Stimulated activated CD8-positive, alpha-beta memory T cell treated with anti-CD3 and anti-CD28 coated beads, Interleukin-7, amount 100 ng/mL, for 48 hours (primary cell): ENCODE measurements around the gene TM9SF4.

Experiments used
- DNase-seq, 2 donors: peaks; one replicate each; pipeline ENCODE4 v3.0.0-alpha.2; 2020; ENCODE audit warnings: low read depth in 1 of 2; ENCODE audit errors: extremely low read depth in 1 of 2

Gene TM9SF4, protein sequence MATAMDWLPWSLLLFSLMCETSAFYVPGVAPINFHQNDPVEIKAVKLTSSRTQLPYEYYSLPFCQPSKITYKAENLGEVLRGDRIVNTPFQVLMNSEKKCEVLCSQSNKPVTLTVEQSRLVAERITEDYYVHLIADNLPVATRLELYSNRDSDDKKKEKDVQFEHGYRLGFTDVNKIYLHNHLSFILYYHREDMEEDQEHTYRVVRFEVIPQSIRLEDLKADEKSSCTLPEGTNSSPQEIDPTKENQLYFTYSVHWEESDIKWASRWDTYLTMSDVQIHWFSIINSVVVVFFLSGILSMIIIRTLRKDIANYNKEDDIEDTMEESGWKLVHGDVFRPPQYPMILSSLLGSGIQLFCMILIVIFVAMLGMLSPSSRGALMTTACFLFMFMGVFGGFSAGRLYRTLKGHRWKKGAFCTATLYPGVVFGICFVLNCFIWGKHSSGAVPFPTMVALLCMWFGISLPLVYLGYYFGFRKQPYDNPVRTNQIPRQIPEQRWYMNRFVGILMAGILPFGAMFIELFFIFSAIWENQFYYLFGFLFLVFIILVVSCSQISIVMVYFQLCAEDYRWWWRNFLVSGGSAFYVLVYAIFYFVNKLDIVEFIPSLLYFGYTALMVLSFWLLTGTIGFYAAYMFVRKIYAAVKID

DNA sequence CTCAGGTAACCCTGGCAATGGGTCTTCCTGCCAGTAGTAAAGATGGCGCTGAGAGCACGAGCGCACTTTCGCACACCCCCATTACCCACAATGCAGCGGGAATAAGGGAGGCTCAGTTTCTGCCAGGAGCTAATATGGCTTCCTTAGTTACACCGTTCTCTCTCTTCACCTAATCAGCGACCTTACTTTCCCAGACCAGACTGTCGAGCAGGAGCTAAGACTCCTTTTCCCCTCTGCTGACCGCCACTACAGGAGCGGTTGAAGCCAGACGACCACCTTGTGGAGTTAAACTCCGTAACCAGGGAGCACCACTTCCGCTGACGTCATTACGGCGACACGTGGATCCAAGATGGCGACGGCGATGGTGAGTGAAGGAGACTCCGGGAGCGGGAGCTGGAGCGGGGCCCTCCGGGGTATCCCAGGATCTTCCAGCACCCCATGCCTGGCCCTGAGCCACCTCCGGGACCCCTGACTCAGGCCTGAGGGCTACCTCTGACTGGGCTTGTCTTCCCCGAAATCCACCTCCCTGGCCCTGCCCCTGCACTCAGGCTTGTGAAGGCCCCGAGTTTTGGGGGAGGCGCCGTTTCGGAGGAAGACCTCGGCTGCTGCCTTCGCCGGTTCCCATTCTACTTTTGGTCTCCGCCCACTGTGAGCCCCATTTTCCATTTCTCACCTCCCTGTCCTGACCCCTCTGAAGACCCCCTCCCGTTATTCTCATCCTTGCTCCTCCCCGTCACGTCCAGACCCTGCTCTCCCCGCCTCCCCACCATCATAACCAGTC is at the start of gene TM9SF4:
TM9SF4 (plus strand) TSS at position 323 of the 781 bp plus-strand sequence; CDS start at position 350, 27 bp downstream.
- DNase-seq: peak; percentile 74 to 82

DNA sequence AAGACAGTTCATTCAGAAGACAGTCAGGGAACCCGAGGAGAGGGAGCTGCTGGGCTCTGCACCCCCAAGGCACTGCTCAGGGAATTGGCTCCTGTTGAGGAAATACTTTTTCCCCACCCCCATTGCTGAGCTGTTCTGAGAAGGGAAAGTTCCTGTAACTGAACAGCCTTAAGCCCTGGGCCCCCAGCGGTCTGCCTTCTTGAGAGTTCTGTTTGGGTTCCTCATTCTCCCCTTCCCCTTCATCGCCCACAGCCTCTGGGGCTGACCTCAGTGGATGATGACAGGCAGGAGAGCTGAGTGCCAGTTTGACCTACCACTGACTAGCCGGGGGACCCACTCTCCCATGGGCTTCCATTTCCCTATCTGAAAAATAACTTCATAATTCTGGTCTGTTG is 46.7 kb upstream of the TM9SF4 start:
- DNase-seq: no peak

DNA sequence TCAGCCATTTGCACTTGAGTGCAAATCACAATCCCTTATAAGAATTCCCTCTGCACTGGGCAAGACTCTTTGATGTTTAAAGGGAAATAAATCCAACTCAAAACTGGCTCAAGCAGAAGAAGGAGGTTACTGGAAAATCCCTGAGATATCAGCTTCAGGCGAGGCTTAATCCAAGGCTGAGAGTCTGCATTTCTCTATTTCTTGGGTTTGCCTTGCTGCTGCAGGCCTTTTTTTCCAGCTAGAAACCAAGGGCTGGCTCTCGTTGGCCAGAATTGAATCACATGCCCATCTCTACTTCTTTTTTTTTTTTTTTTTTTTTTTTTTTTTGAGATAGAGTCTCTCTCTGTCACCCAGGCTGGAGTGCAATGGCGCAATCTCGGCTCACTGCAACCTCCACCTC is 45.8 kb upstream of the TM9SF4 start:
- no peak for DNase-seq

DNA sequence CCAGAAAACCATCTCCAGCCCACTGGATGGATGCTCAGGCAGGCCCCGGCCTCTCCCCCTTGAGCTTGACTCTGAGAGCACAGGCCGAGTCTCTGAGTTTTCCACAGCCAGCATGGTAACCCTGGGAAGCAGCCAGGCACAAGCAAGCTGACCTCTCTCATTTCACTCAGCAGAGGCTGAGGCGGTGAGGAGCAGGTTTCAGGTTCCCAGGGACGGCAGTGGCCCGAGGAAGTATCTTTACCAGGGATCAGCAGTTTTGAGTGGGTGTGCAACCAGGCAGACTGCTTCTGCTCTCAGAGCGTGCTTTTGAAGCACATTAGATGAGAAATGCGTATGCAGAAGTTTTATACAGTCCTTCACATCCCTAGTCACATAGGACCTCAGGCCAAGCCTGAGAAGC is 44.8 kb upstream of the TM9SF4 start:
- DNase-seq: no peak

DNA sequence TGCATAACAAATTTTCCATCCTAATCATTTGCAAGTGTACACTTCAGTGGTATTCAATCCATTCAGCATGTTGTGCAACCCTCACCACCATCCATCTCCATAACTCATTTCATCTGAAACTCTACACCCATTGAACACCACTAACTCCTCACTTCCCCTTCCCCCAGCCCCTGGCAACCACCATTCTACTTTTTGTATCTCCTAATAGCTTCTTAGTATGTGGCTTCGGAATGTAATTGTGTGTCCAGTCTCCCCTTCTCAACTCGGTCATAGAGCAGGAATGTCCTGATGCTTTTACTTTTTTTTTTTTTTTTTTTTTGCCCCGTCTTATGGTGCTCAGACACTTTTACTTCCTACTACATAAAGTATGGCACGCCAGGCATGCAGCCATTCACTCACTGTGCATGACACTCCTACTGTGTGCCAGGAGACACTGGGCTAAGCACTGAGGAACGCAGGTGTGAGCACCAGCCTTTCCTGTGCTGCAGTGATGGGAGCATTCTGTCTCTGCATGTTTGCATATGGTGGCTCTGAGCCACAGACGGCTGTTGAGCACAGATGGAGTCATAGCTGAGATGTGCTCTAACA is 42.2 kb upstream of the TM9SF4 start:
- no peak for DNase-seq

DNA sequence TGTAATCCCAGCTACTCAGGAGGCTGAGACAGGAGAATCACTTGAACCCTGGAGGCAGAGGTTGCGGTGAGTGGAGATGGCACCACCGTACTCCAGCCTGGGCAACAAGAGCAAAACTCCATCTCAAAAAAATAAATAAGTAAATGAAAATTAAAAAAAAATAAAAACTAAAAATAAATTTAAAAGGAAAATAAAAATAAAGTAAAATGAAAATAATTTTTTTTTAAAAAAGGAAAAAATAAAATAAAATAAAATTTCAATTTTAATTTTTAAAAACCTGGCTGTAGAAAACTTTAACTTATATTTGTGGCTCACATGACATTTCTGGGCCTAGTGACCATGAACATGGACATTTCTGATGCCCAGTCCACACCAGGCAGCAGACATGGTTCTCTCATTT is 41.3 kb upstream of the TM9SF4 start:
- no peak for DNase-seq

DNA sequence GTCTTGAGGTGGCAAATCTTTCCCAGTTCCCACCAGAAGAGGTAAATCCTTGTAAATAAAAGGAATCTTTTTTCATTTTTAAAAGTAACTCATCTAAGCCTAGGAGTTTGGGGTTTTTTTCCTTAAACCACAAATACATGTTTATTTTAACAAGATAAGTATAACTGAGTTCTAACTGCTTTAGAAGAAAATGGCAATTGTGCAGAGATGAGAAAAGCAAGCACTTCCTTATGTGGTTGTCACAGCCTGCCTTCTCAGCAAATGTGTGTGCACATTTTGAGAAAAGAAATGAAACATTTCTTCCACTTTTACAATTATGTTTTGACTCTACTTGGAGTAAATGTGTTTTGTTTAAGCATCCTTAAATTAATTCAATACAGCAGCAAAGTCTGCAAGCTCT is 39.8 kb upstream of the TM9SF4 start:
- no peak for DNase-seq

DNA sequence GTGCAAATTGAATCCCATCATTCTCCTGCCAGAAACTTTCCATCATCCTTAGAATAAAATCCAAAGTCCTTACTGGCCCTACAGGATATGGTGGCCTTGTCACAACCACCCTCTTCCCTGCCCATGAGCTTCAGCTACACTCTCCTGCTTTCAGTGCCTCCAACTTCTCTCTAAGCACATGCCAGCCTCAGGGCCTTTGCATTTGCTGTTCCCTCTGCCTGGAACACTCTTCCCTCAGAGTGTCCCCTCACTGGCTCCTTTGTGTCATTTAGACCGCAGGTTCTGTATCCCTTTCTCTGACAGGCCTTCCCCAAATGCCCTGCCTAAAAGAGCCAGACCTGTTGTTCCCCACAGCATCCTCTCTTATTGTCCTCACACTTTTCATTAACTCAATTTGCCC is 39.2 kb upstream of the TM9SF4 start:
- DNase-seq: no peak

DNA sequence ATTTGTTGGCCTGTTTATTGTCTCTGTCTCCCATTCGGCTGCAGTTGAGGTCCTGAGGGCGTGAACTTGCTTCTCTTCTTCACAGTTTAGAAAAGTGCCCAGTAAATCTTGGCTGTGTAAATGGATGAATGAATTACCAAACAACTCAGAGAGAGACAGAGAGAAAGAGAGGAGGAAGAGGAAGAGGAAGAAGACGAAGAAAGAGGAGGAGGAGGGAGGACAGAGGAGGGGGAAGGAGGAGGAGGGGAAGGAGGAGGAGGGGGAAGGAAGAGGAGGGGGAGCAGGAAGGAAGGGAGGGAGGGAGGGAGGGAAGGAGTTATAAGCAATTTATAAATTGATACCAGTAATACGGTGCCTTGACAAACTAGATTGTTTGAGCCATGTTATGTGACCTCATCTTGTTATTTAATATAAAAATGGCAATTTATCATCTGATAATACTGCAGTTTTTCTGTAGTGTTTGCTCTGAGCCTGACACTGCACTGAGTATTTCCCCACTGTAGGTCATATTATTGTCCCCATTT is 38.8 kb upstream of the TM9SF4 start:
- no peak for DNase-seq

DNA sequence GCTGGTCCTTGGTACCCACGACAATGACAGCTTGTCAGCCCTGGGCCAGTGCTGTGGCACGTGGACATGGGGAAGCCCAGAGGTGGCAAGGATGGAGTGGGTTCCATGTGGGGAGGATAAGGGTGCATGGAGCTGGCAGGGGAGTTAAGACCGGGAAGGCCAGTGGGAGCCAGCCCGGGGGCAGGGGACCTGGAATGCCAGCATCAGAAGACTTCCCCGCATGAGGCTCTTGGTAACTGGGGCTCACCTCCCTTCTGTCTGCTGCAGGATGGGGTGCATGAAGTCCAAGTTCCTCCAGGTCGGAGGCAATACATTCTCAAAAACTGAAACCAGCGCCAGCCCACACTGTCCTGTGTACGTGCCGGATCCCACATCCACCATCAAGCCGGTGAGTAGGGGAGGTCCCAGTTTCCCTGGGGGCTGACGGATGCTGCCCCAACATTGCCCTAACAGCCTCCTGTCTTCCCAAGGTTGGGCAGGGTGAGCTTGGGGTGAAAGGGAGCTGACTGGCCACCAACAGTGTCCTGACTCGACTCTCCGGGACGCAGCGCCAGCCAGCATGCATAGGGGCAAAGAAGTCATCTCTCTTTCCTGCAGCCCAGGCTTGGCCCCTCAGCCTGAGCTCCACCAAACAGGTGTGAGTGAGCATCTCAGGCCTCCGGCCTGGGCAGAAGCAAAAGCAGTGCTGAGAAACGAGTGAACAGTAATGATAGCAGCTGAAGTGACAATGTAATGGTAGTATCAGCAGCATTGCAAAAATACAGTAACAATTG is 37.9 kb upstream of the TM9SF4 start:
- DNase-seq: no peak

DNA sequence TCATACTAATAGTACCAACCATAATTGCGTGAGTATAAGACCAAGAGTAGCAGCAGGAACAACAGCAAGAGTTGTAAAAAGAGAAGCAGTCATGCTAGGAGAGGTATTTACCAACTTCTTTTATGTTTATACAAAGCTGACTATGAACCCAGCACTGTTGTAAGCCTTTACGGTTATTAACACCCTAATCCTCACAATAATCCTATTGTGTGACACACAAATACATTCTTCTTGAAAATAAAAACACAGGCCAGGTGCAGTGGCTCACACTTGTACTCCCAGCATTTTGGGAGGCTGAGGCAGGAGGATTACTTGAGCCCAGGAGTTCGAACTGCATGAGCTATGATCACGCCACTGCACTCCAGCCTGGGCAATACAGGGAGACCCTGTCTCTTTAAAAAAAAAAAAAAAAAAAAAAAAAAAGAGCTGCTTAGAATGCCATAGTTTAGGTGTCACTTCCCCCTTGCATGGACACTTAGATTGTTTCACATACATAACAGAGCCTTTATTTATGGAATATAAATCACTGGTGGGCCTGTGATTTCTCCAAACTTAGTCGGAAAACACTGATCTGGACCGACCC is 37.3 kb upstream of the TM9SF4 start:
- no peak for DNase-seq

DNA sequence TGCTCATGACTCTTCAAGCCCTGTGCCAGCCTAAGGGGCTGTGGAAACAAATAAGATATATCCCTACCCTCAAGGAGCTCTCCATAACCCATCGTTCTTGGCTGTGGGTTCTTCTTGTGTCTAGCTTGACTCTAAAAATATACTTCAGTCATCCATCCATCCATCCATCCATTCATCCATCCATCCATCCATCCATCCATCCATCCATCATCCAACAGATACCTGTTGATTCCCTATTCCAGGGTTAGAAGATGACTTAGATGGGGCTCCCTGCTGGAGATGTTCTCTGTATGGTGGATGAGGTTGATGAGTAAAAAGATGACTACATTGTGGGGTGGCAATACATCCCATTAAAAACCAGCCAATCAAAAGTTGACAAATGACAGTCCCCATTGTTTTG is 34.0 kb upstream of the TM9SF4 start:
- DNase-seq: no peak

DNA sequence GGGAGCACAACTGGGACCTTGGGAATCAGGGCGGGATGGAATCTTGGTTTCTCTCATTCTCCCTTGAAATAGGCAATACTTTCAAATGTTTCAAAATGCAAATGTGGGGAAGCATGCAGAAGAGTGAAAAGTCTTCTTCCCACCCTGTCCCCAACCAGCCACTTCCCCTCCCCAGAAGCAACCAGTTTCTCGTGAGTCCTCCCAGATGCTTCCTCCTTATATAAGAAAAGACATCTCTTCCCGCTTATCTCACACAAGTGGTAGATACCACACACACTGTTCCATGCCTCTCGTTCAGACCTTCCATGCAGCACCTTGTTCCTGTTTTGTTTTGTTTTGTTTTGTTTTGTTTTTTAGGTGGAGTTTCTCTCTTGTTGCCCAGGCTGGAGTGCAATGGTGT is 32.3 kb upstream of the TM9SF4 start:
- no peak for DNase-seq

DNA sequence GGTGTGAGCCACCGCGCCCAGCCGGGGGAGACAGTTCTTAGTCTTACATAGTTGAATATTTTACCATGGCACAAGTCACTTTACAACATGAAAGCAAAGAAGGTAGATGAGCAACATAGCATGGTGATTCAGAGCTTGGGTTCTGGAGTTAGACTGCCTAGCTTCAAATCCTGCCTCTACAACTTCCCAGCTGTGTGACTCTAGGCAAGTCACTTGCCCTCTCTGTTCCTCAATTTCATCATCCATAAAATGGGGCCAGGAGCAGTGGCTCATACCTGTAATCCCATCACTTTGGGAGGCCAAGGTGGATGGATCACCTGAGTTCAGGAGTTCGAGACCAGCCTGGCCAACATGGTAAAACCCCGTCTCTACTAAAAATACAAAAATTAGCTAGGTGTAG is 31.2 kb upstream of the TM9SF4 start:
- DNase-seq: no peak

DNA sequence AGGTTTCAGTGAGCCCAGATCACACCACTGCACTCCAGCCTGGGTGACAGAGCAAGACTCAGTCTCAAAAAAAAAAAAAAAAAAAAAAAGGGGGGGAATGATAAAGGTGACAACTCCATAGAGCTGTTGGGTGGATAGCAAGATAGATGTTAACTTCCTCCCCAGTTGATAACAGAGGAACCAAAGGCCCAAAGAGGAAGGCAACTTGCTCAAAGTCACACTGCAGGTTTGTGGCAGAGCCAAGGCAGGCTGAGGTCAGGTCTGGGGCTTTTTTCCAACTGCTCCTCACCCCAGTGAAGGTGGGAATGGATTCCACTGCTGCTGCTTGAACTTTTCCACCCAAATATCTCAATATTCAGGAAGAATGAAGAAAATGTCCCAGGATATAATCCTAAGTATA is 30.7 kb upstream of the TM9SF4 start:
- no peak for DNase-seq

DNA sequence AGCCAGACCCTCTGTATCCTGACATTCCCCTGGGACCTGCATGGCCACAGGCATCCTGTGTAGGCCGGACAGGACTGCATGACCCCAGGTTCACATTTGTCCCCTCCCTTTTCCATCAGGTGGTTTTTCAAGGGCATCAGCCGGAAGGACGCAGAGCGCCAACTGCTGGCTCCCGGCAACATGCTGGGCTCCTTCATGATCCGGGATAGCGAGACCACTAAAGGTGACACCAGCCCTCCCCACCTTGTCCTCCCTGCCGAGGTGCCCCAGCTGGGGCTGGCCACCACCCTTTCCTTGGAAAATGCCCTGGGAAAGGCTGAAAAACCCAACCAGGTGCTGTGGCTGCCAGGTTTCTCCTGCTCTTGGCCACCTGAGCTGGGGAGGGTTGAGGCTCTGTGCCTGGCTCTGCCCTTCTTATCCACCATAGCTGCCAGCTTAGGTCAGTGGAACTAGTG is 29.8 kb upstream of the TM9SF4 start:
- no peak for DNase-seq

DNA sequence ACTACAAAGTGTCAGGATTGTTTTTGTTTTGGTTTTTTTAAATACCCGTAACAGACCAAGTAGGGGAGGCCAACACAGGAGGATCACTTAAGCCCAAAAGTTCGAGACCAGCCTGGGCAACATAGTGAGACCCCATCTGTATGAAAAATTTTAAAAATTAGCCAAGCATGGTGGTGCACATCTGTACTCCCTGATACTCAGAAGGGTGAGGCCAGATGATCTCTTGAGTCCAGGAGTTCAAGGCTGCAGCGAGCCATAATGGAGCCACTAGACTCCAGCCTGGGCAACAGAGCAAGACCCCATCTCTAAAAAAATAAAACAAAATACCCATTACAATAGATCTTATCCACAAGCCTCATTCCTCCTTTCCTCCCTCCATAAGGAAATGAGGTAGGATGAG is 28.7 kb upstream of the TM9SF4 start:
- no peak for DNase-seq

DNA sequence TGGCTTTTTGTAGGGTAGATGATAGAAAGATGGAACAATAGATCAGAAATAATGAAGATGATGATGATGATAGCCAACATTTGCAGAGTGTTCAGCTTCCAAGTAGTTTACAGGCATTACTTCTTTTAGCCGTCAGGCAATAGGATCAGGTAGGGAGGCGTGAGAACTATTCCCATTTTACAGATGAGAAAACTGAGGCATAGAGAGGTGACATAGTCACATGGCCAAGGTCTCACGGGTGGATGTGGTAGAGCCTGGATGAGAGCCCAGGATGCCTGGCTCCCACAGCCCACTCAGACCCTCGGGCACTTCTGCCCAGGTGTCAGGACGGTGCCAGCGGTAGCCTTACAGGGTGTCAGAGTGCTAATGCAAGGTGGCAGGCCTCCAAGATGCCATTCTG is 26.0 kb upstream of the TM9SF4 start:
- DNase-seq: no peak

DNA sequence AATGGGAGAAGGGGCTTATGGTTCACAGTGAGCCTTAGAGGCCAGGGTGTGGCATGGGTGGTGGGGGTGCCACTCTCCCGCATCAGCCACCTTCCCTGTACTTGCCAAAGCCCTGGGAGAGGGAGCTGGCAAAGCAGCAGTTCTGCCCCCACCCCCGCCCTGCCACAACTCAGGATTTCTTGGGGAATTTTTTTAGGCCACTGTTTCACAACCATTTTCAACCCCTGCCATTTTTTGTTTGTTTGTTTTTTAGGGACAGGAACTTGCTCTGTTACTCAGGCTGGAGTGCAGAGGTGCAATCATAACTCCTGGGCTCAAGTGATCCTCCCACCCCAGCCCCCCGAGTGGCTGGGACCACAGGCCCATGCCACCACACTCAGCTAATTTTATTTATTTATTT is 22.4 kb upstream of the TM9SF4 start:
- no peak for DNase-seq

DNA sequence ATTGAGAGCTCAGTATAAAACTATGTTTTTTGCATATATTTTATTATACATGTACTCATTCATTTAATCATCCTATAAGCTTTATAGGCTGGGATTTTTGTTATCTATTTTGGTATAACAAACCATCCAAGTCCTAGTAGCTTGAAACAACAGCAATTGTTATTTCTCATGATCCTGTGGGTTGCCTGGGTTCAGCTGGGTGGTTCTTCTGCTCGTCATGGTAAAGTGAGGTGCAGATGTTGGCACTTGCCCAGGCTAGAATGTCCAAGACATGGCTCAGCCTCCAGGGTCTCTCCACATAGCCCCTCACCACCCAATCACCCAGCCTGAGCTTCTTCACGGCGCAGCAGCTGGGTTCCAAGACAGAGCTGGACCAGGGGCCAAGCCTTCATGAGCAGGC is 20.8 kb upstream of the TM9SF4 start:
- DNase-seq: no peak
